Epithelial cell of proximal tubule (primary cell): ENCODE results near the gene ADAMTS8. TPM values are rescaled to one million over a fixed set of nuclear protein-coding genes. Genes with fewer than 3 reads are reported as not detected.

ENCODE experiments used
- DNase-seq: peaks from one replicate; pipeline ENCODE4 v3.0.0-alpha.2; 2011; ENCODE audit warnings: low read depth
- H3K4me3 ChIP-seq: 2 replicates; pipeline ENCODE4 v1.5.1; 2011; ENCODE audit warnings: low read depth, mild to moderate bottlenecking, low read length
- total RNA-seq: library from RNA; depleted of rRNA; stranded (reverse); fragments of >200 nt; gene quantifications from 2 replicates; pipeline ENCODE4 v1.2.3, GENCODE V29; 2015
- TF ChIP-seq, protein P1 (sequence below): conservative IDR thresholded peaks from 2 replicates; pipeline ENCODE4 v1.5.1; 2012; ENCODE audit warnings: low read depth, mild to moderate bottlenecking, low read length

The ADAMTS8 gene
- total RNA-seq, 1 donor from 2014 or later, result not detected

DNA sequence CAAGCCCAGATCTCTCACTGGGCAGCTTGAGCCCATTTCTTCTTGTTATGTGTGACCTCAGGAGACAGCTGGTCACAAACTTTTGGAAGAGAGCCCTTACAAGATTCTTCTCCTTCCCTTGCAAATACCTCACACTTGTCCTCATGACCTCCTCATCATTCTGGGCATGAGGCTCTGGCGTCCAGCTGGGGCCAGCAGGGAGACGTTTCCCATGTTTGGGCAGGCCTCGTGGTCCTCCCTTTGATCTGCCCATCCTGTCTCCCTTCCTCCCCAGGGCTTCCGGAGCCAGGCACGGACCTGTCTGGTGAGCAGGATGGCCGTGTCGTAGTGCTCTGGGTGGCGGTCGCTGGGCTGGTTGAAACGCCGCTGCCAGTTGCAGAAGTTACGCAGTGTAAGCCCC, 9.7 kb downstream of the ADAMTS8 start:
- DNase-seq, result no peak
- H3K4me3 ChIP-seq, result no peak overlapping the region
- TF ChIP-seq, protein P1, sequence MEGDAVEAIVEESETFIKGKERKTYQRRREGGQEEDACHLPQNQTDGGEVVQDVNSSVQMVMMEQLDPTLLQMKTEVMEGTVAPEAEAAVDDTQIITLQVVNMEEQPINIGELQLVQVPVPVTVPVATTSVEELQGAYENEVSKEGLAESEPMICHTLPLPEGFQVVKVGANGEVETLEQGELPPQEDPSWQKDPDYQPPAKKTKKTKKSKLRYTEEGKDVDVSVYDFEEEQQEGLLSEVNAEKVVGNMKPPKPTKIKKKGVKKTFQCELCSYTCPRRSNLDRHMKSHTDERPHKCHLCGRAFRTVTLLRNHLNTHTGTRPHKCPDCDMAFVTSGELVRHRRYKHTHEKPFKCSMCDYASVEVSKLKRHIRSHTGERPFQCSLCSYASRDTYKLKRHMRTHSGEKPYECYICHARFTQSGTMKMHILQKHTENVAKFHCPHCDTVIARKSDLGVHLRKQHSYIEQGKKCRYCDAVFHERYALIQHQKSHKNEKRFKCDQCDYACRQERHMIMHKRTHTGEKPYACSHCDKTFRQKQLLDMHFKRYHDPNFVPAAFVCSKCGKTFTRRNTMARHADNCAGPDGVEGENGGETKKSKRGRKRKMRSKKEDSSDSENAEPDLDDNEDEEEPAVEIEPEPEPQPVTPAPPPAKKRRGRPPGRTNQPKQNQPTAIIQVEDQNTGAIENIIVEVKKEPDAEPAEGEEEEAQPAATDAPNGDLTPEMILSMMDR, result no peak

DNA sequence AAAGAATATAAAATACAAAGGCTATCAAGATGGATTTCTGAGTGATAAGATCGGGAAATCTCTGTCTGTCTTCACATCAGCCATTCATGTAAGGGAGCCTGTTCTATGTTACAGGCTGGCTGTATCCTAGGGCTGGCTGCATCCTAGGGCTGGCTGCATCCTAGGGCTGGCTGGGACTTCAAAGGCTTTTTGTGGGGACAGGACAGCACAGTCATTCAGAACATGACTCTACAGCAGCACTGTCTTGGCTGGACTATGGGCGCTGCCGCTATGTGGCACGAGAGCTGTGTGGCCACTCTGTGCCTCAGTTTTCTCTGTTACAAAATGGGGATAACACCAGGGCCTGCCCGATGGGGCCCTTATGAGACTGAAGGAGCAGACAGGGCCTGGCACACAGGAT, 10.2 kb downstream of the ADAMTS8 start:
- no peak for DNase-seq
- TF ChIP-seq, protein P1, result no peak
- no peak overlapping the region for H3K4me3 ChIP-seq

DNA sequence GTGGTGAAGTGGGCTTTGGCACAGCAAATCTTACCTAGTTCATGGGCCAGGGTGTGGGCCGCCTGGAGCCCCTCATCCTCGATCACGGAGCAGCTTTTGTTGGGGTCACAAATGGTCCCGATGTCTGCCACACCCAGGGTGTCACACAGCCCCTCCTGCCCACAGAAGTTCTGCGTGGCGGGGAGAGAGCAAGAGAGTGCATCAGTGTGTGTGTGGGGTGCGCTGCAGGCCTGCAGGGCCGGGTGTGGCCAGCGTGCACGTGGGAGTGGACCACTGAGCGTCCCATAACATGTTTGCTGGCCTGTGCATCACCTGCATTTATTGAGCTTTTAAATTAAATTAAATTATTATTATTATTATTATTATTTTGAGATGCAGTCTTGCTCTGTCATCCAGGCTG, 11.5 kb downstream of the ADAMTS8 start:
- no peak for DNase-seq
- TF ChIP-seq, protein P1, result no peak

DNA sequence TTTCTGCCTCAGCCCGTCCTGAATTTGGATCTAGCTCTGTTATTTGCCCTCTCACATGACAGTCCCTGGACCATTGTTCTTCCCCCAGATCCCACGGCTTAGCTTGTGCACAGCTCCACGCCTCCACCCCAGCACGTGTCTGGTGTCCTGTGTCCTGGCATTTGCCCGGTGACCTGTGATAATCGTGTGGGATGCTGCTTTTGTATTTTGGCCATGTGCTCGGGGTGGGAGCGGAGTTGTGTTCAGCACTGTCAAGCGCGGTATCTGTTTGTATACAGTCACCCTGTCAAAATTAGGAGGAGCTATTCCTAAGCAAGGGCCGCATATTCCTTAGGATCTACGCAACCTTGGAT, 11.9 kb downstream of the ADAMTS8 start:
- TF ChIP-seq, protein P1, result no peak

More for the DNA sequence above, 11.5 kb downstream of the ADAMTS8 start:
- H3K4me3 ChIP-seq, result no peak overlapping the region

DNA sequence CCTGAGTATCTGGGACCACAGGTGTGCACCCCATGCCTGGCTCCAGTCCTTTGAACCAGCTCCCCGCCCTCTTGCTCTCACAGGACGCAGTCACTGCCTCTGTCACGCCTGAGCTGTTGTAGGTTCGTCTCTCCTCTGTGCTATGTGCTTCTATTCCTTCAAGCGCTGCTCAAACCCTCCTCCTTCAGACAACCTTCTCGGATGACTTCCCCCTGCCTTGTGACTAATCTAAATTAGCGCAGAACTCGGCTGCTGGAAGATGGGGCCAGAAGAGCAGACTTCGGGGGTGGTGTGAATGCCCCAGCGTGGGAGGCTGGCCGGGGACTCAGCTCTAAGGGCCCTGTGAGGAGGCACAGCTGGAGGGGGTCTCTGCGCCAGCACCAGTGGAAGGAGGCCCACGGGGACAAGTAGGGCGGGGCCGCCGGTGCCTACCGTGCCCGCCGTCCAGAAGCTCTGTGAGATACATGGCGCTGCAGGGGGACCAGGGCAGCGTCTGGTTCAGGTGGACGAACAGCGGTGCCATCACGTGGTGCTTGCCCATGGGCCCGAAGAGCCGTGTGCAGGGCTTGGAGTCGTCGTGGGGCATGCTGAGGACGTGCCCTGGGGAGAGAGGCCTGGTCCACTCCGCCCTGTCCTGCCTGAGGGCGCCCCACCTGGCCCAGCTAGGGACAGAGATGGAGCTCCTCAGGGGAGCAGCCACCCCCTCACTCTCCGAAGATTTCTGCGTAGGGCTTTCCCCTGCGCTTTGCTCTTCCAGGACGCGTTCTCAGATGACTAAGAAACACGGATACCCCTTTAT, 12.5 kb downstream of the ADAMTS8 start:
- peak; percentile 67 for DNase-seq
- TF ChIP-seq, protein P1, result no peak
- no peak overlapping the region for H3K4me3 ChIP-seq

More for the DNA sequence above, 11.9 kb downstream of the ADAMTS8 start:
- DNase-seq, result no peak
- no peak overlapping the region for H3K4me3 ChIP-seq

DNA sequence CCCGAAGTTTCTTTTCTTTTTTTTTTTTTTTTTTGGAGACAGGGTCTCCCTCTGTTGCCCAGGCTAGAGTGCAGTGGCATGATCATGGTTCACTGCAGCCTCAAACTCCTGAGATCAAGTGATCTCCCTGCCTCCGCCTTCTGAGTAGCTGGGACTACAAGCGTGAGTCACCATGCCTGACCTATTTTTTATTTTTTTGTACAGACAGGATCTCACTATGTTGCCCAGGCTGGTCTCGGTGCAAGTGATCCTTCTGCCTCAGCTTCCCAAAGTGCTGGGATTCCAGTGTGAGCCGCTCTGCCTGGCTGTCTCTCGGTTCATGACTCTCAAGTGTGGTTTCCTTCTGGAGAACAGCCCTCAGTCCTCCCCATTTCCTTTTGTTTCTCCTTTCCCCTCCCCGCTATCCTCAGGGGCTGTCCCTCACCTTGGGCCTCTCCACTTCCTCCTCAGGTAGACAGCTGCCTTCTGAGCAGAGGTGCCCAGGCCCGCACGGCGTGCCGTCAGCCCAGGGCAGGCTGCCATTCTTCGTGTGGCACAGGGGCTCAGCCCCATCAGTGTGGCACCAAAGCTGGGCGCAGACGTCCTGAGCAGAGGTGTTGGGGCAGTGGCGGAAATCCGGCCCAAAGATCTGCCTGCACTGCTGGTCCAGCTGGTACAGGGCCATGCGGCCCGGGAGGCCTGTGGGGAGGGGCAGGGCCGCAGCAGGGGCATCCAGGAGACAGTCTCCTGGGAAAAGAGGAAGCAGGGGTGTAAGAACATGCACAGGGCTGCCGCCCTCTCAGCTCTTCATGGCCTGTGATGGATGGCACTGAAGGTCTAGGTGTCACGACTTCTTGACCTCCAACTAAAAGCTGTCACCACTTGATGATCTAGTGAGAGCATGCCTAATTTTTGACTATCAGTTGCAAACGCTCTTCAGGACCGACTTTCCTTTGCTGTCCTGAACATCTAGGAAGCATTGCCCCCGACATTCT, 14.0 kb downstream of the ADAMTS8 start:
- no peak for DNase-seq
- TF ChIP-seq, protein P1, result no peak
- H3K4me3 ChIP-seq, result no peak overlapping the region
